Measurements from ENCODE around the gene ARL5C.

The ARL5C gene, protein sequence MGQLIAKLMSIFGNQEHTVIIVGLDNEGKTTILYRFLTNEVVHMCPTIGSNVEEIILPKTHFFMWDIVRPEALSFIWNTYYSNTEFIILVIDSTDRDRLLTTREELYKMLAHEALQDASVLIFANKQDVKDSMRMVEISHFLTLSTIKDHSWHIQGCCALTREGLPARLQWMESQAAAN

DNA sequence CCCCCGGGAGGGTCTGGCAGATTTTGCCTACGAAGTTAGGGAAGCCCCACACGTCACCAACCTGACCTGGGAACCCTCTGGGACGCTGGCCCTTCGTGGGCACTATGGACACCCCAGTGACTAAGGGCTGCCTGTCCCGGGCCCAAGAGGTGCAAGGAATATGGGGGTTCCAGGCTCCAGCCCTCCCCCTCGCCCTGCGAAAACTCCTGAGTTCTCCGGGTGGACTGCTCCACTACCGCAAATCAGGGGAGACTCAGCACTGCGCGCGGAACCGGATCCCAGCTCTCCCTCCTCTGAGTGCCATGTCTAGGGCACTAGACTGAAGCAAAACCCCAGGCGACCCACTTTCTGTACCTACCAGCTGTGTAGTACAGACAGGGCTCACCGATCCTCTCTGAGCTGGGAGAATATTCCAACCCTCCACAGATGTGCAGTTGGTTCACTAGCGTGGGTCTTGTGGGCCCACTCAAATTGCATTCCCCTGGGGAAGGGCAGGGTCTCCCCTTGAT lies at the start of gene ARL5C:
Gene ARL5C, minus strand, starts transcription at position 321 of the 509 bp plus-strand sequence. CDS start 401 bp downstream, outside the sequence.
- in situ Hi-C loops (cut with MboI; ENCODE audit: low sequenced_read_pairs): no loop called here

DNA sequence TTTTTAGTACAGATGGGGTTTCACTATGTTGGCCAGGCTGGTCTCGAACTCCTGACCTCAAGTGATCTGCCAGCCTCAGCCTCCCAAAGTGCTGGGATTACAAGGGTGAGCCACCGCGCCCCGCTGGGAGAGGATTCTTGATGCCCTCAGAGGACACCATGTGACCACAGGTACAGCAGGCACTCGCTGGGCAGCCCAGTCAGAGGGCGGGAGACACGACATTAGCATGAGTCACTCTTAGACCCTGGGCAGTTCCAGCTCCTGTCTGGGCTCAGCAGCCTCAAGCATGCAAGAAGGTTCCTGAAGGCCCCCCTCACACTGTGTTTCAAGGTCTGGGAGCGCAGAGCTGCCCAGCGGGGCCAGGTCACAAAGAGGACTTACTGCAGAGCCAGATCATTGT lies 47.9 kb upstream of the ARL5C start:
- in situ Hi-C loops (cut with MboI; ENCODE audit: low sequenced_read_pairs): no loop called here

DNA sequence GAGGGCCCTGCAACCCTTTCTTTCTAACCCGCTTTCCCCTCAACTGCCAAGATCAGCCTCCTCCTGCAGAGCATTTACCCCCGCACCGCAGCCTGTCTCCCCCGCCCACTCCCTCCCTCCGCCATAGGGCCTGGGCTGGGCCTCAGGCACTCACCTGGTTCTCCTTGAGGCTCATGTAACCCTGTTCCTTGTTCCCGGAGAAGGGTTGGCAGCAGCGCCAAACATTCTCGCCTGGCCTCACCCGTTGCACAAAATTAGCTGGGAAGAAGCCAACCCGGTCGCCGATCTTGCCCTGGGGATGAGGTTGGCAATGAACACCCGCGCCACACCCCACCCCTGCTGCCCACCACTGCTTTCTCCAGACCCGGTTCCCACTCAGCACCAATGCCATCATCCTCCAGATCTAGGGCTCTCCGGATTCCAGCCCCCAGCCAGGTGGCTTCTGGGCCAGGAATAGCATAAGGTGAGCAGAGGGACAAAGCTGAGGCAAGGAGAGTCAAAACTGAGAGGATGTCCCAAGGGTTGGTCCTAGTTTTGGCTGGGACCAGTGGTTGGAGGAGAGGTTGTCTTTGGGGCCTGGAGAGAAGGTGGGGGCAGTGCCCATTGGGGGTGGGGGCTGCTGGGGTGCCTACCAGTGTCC lies 47.0 kb upstream of the ARL5C start:
- in situ Hi-C loops (cut with MboI; ENCODE audit: low sequenced_read_pairs): no loop called here

DNA sequence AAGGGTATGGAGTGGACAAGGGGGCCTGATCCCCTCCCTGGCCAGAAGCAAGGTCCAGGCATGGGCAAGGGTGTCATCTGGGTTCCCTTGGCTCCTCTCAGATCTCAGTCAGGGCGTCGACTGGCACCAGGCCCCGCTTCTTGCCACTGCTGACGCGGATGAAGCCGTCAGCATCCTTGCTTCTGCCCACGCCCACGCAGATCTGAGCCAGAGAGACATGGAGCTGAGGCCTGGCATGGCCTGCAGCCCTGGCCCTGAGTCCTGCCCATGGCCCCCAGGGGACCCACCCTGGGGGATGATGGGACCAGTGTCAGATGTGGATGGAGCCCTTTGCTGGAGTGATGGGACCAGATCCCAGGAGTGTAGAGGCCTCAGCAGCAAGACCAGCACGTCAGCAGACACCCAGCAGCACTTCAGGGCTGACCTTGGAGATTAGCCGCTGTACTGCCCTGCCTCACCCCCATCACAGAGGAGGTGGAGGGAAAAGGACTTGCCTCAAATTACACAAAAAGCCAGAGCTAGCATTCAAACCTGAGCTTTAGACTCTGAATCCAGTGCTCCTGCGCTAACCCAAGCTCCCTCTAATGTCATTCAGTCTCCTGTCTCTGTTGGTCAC lies 46.3 kb upstream of the ARL5C start:
- in situ Hi-C loops (cut with MboI; ENCODE audit: low sequenced_read_pairs): no loop called here

DNA sequence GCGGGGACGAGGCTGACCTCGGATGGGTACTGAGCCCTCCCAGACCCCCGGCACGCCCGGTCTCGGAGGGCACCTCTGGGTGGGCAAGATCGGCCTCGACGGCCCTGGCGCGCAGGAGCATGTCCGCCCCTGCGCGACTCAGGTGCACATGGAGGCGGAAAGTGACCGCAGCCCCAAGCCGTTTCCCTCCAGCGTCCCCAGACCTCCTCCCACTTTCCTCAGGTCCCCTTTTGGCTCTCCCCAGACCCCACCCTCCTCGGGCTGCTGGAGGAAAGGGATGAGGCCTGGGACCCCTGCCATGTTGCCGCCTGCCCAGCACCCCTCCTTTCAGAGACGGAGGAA lies 44.1 kb upstream of the ARL5C start:
- in situ Hi-C loops (cut with MboI; ENCODE audit: low sequenced_read_pairs): no loop called here

DNA sequence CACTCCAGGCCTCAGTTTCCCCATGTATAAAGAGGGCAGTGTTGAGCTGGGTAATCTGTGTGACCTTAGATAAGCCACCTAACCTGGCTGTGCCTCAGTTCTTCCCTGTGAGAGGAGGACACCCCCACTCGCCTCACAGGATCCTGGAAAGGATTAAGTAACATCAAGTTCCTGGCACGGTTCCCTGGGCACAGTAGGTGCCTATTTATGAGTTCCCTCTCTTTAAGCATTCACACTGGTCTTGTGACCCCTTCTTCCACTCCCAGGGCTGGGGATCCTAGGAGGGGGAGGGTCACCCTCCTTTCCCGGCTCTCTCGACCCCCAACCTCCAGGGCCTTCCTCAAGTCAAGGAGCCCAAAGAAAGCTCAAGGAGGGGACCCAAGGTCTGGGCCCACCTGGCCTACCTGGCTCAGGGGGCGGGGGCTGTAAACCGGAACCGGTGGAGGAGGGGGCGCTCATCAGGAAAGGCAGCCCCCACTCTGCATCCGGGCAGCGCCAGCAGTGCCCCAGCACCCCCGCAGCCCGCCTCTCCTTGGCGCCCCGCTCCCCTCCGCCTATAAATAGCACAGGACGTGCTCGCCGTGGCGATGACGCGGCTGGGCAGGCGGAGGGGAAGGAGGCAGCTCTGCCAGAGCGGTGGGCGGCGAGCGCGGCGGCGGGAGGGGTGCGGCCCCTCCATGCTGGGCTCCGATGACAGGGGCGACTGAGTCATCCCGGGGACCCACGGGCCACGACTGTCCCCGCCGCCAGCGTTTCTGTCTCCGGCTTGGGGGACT lies 43.5 kb upstream of the ARL5C start:
- in situ Hi-C loops (cut with MboI; ENCODE audit: low sequenced_read_pairs): no loop called here

DNA sequence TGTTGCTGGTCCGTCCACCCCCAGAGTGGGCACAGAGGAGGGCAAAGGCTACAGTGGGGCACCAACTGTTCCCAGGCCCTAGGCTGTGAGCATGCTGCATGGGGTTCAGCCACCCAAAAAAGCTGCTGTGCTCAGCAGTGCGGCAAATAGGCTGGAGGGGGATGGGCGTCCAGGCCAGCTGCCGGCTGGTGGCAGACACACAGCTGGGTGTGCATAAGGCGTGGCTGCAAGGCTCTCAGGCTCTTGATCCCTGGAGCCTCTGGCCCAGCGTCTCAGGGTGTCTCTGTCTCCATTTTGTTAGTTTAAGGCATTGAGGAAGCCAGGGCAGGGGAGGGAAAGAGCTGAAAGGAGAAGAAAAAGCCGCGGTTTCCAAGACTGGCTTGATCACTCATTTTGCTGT lies 42.9 kb upstream of the ARL5C start:
- in situ Hi-C loops (cut with MboI; ENCODE audit: low sequenced_read_pairs): no loop called here

DNA sequence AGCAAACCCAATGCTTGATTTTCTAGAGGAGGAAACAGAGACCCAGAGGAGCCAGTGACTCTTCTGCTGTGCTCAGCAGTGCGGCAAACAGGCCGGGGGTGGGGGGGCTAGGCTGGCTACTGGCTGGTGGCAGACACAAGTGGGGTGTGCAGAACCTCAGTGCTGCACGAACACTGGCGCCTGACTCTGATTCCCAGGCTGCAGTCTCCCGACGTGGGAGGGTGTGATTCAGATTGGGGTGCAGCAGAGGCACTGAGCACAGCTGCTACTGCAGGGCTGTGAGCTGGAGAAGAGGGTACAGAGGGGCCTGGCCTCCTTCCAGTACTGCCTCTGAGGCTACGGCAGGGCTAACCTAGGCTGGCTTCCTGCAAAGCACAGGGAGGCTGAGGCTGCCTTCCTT lies 42.2 kb upstream of the ARL5C start:
- in situ Hi-C loops (cut with MboI; ENCODE audit: low sequenced_read_pairs): no loop called here

DNA sequence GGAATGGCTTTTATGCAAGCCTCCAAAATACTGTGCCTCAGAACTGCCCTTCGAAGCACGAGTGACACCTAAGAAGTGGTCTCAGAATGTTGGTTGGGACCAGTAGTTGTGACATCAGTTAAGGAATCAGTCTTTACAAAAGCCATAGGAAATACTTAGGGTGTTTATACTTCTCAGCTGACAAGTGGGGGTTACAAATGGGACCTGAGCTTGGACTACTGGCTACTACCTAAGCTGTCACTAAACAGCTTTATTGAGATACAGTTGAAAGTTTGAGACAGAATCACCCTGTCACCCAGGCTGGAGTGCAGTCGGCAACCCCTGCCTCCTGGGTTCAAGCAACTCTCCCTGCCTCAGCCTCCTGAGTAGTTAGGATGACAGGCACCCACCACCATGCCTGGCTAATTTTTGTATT lies 39.2 kb upstream of the ARL5C start:
- in situ Hi-C loops (cut with MboI; ENCODE audit: low sequenced_read_pairs): no loop called here

DNA sequence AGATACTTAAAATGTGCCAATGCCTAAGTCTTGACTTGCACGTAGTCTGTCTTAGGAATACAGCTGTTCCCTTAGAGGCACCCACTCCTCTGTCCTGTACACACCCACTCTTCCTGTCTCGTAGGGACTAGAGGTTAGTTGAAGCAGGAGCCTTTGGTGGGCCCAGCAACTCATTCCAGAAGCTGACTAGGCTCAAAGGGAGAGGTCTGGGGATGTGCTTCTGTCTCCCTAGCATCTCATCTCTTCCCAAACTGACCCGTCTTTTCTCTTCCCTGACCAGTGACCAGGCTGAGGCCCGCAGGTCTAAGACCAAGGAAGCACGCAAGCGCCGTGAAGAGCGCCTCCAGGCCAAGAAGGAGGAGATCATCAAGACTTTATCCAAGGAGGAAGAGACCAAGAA lies 38.3 kb upstream of the ARL5C start:
- in situ Hi-C loops (cut with MboI; ENCODE audit: low sequenced_read_pairs): no loop called here

DNA sequence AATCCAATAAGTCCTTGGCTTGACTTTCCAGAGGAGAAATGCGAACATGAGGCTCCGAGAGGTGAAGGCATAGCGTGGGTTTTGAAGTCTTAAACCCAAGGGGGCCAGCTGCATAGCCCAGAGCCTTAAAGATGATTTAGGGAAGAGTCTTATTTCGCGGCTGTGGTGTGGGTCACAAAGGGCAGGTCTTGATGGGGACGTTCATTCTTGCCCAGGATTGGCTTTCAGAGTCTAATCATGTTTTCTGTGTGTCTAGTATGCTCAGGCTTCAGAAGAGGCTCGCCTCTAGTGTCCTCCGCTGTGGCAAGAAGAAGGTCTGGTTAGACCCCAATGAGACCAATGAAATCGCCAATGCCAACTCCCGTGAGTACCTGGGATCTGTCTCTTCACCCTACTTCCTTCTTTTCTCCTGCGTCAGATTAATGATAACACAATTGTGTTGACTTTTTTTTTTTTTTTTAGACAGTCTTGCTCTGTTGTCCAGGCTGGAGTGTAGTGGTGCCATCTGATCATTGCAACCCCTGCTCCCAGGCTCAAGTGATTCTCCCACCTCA lies 35.1 kb upstream of the ARL5C start:
- in situ Hi-C loops (cut with MboI; ENCODE audit: low sequenced_read_pairs): no loop called here

DNA sequence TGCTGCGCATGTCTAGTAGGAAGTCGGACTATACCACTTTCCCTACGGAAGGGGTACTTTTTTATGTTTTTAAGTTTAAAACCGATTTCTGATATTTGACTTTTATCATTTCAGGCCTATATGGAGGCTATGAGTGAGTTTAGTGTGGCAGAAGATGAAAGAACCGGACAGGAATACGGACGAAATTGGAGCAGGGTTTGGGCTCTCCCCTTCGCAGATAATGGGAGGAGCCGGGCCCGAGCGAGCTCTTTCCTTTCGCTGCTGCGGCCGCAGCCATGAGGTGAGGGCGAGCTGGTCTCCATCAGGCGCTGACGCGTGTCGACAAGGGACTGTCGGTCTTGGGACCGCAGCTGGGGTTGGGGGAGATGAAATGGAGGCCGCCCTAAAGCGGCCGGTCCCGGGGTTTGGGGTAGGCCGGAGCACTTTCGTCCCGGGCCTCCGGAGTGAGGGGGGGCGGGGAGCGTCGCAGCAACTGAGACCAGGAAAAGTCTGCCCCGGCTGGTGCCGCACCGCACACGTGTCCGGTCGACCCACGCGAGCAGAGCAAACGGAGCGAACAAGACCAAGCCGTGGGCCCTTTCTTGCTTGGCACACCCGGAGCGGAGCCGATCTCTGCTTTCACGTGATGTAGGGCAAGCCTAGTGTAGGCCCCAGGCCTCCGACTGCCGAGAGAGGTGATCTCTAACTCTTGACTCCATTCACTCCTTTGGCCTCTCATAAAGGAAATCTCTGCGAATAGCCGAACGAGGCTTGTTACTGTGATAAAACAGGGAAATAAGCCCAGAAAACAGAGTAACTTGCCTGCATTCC lies 34.3 kb upstream of the ARL5C start, which contains the start of gene RPL19:
Gene RPL19, plus strand, starts transcription at position 214 of the 810 bp plus-strand sequence. Its CDS starts 62 bp downstream, at position 276.
- in situ Hi-C loops (cut with MboI; ENCODE audit: low sequenced_read_pairs): no loop called here

DNA sequence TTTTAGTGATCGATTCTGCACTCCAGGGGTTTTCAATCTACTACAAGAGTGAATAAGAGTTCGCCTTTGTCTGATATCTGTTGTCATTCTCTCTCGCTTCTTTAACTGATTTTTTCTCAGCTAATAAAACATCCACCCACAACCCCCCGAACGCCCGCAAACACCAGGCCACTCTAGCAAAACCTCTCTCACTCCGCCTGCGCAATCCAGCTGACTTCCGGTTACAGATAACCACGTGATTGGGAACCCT lies 33.8 kb upstream of the ARL5C start:
- in situ Hi-C loops (cut with MboI; ENCODE audit: low sequenced_read_pairs): no loop called here

DNA sequence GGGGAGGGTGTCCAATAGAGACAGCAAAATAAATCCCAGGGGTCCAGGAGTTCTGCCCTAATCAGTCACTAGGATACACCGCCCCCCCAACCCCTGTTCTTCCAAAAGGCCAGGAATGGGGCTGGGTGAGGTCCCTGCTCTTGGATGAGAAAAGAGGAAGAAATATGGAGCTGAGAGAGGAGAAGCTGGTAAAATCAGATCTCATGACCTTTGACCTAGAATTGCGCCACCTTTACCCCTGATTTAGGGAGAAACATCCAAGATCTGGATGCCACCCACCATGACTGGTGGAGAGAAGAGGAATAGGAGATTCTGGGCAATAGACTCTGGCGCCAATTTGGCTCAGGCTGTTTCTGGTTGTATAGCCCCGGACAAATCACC lies 32.2 kb upstream of the ARL5C start:
- in situ Hi-C loops (cut with MboI; ENCODE audit: low sequenced_read_pairs): no loop called here

DNA sequence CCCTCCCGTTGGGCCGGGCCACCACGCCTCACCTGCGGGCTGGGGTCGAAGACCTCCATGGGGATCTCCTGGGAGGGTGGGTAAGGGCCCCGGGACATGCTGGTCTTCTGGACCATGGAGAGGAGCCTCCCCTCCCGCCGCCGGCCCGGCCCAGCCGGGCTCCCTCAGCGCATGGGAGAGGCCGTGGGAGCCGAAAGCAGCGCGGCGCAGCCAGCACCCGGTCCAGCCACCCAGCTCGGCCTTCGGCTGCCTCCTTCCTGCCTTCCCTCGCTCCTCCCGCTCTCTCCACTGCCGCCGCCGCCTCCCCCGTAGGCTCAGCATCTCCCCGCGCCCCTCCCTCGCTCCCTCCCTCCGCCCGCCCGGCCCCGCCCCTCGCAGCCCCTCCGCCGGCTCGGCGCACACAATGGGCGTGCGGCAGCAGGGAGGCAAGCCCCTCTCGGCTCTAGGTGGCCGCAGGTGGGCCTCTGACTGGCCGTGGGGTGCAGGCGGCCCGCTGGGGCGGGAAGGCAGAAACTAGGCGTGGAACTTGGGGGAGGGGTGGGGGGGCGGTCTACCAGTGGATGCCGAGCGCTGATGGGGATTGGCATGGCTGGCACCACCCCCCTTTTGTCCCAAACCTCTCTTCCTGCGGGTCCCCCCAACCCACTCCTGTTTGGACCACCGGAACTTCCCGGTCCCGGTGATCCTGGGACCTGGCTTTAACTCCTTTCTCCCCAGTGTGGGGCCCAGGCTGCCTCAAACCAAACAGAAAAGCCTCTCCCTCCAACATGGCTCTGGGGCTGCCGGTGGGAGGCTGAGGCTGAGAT lies 31.6 kb upstream of the ARL5C start, which contains the start of gene CACNB1:
Gene CACNB1, minus strand, starts transcription at position 290 of the 806 bp plus-strand sequence. Its CDS starts 174 bp downstream, at position 116.
- in situ Hi-C loops (cut with MboI; ENCODE audit: low sequenced_read_pairs): no loop called here

DNA sequence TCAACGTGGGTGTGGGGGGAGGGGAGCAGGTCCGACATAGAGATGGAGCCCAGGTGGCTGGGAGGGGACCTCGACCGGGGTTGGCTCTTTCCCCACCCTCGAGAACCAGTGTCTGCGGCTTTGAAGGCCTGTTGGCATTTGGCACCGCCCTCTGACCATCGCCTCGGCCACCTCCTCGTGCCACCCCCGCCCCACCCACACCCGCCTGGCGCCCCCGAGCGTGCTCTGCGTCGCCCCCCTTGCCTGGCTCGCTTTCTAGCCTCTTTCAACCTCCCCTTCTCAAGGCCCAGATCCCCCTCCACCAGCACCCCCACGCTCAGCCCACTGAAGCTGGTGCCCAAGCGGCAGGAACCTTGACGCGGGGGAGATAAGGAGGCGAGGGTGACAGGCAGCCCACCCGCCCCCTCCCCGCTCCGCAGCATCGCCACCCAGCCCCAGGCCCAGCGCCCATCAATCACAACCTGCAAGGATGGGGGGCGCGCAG lies 30.9 kb upstream of the ARL5C start:
- in situ Hi-C loops (cut with MboI; ENCODE audit: low sequenced_read_pairs): no loop called here

DNA sequence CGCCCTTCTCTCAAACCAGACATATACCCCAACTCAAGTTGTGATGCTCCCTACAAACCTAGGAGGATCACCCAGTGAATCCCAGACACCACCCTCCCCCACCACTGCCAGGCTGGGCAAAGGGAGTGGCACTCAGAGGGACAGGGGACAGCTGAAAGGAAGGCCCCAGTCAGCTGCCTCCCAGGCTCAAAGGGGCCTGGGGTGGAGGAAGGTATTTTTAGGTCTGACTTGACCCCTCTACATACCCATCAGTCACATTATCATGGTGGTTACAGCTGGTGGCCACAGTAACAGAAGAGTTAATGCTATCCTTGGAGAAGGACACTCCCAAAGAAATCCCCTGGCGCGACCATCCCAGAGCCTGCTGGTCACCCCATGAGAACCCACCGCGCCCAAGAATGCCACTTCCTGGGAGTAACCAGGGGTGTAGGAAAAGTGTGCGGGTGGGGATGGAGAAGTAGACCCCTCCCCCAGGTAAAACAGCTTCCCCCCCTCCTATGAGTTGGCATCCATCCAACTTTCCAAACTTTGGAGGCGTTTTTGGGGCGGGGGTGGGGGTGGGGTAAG lies 30.4 kb upstream of the ARL5C start:
- in situ Hi-C loops (cut with MboI; ENCODE audit: low sequenced_read_pairs): no loop called here

DNA sequence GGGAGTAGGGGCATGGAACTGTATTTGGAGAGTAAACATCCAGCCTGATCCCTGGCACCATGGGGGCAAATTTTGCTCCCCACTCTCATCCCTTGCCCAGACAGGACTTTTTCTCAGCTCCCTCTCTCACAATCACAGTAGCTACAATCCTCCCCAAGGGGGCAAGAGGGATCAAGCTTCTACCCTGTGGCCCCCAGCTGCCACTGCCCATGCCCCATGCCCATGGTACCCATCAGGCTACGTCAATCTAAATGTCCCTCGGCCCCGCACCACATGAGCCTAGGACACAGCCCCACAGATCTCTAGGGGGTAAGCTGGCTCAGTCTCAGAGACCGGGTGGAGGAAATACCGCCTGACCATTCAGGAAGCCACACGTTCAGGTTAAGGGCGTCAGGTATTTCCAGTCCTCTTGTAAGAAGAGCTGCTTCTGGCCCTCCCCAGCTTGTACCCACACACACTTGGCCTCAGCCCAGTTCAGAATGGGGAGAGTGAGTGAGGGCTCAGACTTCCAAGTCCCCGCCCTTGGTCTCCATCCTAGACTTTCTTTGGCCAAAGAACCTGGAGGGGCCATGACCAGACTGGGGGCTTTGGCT lies 29.7 kb upstream of the ARL5C start:
- in situ Hi-C loops (cut with MboI; ENCODE audit: low sequenced_read_pairs): no loop called here

DNA sequence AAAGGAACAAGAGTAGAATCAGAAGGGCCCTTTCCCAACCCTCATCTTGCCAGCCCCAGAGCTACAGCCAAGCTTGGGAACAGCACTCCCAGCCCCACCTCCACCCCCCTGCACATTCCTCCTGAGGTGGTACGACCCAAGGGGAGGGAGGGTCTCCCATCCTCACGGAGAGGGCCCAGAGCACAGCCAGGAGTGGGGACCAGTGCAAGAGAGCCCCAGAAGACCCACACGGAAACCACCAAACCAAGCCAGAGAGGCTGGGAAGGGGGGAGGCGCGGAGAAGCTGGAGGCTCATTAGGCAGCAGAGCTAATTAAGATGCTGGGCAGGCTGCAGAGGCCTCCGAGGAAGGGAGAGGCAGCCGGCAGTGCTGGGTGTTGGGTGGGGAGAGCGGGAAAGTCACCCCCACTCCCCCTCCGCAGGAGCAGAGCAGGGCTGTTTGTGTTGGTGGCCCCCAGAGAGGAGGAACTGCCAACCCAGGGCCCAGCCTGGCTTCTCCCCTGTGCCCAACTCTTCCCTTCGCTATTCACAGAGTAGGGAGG lies 29.1 kb upstream of the ARL5C start:
- in situ Hi-C loops (cut with MboI; ENCODE audit: low sequenced_read_pairs): no loop called here
